Skeletal muscle satellite cell (primary cell): ENCODE results near the gene FOXC1.

Experiments used
- H3K27me3 ChIP-seq: 2 replicates; pipeline ENCODE4 v1.7.0; 2013; ENCODE audit warnings: low read length; ENCODE audit not compliant: control insufficient read depth, insufficient read depth
- H3K36me3 ChIP-seq: 2 replicates; pipeline ENCODE4 v1.7.0; 2013; ENCODE audit warnings: mild to moderate bottlenecking, control low read depth, low read length; ENCODE audit not compliant: insufficient read depth
- H3K4me1 ChIP-seq: 2 replicates; pipeline ENCODE4 v1.7.0; 2013; ENCODE audit warnings: low read length; ENCODE audit not compliant: control insufficient read depth, insufficient read depth
- H3K4me2 ChIP-seq: 2 replicates; pipeline ENCODE4 v1.7.0; 2013; ENCODE audit warnings: mild to moderate bottlenecking, low read length
- H3K4me3 ChIP-seq: 2 replicates; pipeline ENCODE4 v1.7.0; 2013; ENCODE audit warnings: low read length
- H3K9ac ChIP-seq: 2 replicates; pipeline ENCODE4 v1.7.0; 2013; ENCODE audit warnings: mild to moderate bottlenecking, low read depth, low read length, moderate library complexity
- H3K9me3 ChIP-seq: replicated peaks from 2 replicates; pipeline ENCODE4 v1.7.0; 2013; ENCODE audit warnings: mild to moderate bottlenecking, control low read depth, low read length

Gene FOXC1

DNA sequence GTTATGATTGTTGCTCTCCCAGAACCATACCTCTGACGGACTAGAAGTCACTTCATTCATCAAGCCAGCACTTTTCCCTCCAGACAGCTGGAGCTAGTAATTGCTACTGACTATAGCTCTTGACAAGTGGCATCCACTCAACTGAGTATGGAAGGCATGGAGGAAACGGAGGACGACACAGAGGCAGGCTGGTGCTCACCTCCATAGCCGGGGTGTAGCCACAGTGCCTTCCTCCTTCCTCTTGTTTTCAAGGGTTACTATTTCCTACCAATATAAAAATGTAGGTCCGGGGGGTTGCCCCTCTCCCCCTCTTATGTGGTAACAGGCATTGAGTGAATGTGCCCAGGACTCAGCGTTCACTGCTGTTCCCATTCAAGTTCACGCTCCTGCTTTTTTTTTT lies 23.5 kb upstream of the FOXC1 start:
- Histone ChIP-seq H3K4me3 (no peak overlapping the region), H3K4me1 (no peaks in the 10 kb centered on the region), H3K36me3 (no peaks in the 10 kb centered on the region), H3K9me3 (no peaks in the 10 kb centered on the region), H3K4me2 (no peak overlapping the region), H3K9ac (no peak overlapping the region), H3K27me3 (peaks cover 39% of the 10 kb centered on the region)

DNA sequence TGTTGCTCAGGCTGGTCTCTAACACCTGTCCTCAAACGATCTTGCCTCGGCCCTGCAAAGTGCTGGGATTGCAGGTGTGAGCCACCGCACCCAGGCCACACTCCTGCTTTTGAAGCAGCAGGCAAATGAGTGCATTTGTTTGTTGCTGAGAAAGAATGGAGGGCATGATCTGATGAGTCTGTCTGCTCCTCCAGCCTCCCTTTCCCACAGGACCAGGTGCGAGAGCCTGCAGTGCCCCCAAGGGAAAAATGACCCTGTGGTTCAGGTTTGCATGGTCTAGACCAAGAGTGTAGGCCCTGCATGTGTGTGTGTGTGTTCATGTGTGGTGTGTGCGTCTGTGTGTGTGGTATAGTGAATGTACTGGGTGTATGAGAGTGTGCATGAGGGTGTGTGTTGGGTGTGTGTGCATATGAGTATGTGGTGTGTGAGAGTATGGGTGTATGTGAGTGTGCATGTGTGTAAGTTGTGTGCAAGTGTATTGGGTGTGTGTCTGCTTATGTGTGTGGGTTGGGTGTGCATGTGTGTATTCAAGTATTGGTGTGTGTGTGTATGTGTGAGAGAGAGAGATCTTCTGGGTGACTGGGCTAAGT lies 22.8 kb upstream of the FOXC1 start:
- no peak overlapping the region for H3K4me3 ChIP-seq
- peaks cover 42% of the 10 kb centered on the region for H3K27me3 ChIP-seq
- H3K4me2 ChIP-seq, result no peak overlapping the region
- H3K36me3 ChIP-seq, result no peaks in the 10 kb centered on the region
- no peaks in the 10 kb centered on the region for H3K4me1 ChIP-seq
- no peaks in the 10 kb centered on the region for H3K9me3 ChIP-seq
- no peak overlapping the region for H3K9ac ChIP-seq

GRCh38 chr6:1587546-1587945 lies 22.2 kb upstream of the FOXC1 start:
- no peaks in the 10 kb centered on the region for H3K36me3 ChIP-seq
- H3K9me3 ChIP-seq, result no peaks in the 10 kb centered on the region
- no peak overlapping the region for H3K4me3 ChIP-seq
- H3K9ac ChIP-seq, result no peak overlapping the region
- H3K4me2 ChIP-seq, result no peak overlapping the region
- no peaks in the 10 kb centered on the region for H3K4me1 ChIP-seq
- H3K27me3 ChIP-seq, result peaks cover 45% of the 10 kb centered on the region

GRCh38 chr6:1587977-1588376 lies 21.7 kb upstream of the FOXC1 start:
- Histone ChIP-seq H3K4me2 (no peak overlapping the region), H3K36me3 (no peaks in the 10 kb centered on the region), H3K4me3 (no peak overlapping the region), H3K4me1 (no peaks in the 10 kb centered on the region), H3K27me3 (peaks cover 50% of the 10 kb centered on the region), H3K9me3 (no peaks in the 10 kb centered on the region), H3K9ac (no peak overlapping the region)

GRCh38 chr6:1589208-1589607 lies 20.5 kb upstream of the FOXC1 start:
- Histone ChIP-seq H3K9me3 (no peaks in the 10 kb centered on the region), H3K4me3 (no peak overlapping the region), H3K9ac (no peak overlapping the region), H3K4me1 (no peaks in the 10 kb centered on the region), H3K27me3 (peaks cover 60% of the 10 kb centered on the region), H3K36me3 (no peaks in the 10 kb centered on the region), H3K4me2 (no peak overlapping the region)

DNA sequence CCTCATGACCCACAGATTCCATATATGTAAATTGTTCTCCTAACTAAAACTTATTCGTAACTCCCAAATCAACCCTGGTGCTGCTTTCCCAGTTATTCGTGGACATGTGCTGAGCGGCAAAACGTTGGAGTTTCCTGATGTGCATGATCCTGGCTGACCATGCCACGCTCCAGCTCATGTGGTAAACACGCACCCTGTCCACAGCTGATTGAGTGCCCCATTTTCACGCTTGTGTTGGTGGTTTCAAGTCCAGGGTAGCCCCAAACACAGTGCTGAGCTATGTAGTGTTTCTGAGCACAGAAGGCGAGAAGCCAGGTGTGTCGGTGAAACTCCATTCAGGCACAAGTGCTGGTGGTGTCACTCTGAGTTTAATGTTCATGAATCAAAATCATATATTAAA lies 19.1 kb upstream of the FOXC1 start:
- H3K9ac ChIP-seq, result no peak overlapping the region
- no peaks in the 10 kb centered on the region for H3K4me1 ChIP-seq
- H3K27me3 ChIP-seq, result peaks cover 64% of the 10 kb centered on the region
- no peaks in the 10 kb centered on the region for H3K9me3 ChIP-seq
- no peak overlapping the region for H3K4me3 ChIP-seq
- no peaks in the 10 kb centered on the region for H3K36me3 ChIP-seq
- H3K4me2 ChIP-seq, result no peak overlapping the region

- Histone ChIP-seq H3K9me3 (no peaks in the 10 kb centered on the region), H3K36me3 (no peaks in the 10 kb centered on the region), H3K4me3 (no peak overlapping the region), H3K4me2 (no peak overlapping the region), H3K27me3 (peaks cover 65% of the 10 kb centered on the region), H3K9ac (no peak overlapping the region), H3K4me1 (peaks cover 4% of the 10 kb centered on the region)
Measured at GRCh38 chr6:1591243-1591642, 18.5 kb upstream of the FOXC1 start.

DNA sequence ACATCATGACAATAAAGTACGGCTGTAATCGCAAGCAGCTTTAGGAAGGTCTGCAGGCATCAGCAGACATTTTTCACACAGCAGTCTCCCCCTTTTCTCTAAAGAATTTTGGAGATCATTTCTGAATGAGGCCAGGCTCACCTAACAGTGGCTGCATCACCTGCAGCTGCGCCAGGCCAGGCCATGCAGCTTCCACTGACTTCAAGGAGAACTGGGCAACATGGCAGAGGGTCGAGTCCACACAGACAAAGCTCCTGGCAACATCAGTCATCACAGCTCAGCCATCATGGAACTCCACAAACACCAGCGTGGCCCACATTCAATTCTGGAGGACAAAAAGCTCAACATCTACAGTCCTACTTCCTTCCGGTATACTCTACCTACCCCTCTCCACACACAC lies 17.8 kb upstream of the FOXC1 start:
- H3K4me1 ChIP-seq, result peaks cover 4% of the 10 kb centered on the region
- H3K4me2 ChIP-seq, result no peak overlapping the region
- no peaks in the 10 kb centered on the region for H3K9me3 ChIP-seq
- H3K4me3 ChIP-seq, result no peak overlapping the region
- no peaks in the 10 kb centered on the region for H3K36me3 ChIP-seq
- H3K9ac ChIP-seq, result no peak overlapping the region
- peaks cover 65% of the 10 kb centered on the region for H3K27me3 ChIP-seq

DNA sequence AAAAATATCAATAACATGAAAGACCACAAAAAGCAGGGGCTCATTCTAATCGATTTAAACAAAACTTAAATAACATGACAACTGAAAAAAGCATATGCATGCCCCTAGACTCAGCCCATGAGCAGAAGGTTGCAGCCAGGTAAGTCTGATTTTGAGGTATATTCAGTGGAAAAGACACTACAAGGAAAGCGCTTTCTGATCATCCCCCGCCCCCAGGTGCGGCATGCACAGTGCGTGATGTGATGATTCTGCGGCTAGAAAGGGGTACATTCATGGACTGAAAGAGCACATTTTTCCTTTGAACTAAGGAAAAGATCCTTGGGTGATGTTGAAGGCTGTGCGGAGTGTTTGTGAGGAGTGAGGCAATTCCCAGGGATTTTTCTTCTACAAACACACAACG lies 16.9 kb upstream of the FOXC1 start:
- H3K36me3 ChIP-seq, result no peaks in the 10 kb centered on the region
- H3K4me1 ChIP-seq, result peaks cover 4% of the 10 kb centered on the region
- peaks cover 67% of the 10 kb centered on the region for H3K27me3 ChIP-seq
- no peak overlapping the region for H3K4me2 ChIP-seq
- no peaks in the 10 kb centered on the region for H3K9me3 ChIP-seq
- H3K9ac ChIP-seq, result no peak overlapping the region
- H3K4me3 ChIP-seq, result no peak overlapping the region

GRCh38 chr6:1593286-1593957 lies 16.3 kb upstream of the FOXC1 start:
- H3K4me1 ChIP-seq, result peaks cover 4% of the 10 kb centered on the region
- peaks cover 65% of the 10 kb centered on the region for H3K27me3 ChIP-seq
- H3K4me2 ChIP-seq, result no peak overlapping the region
- no peaks in the 10 kb centered on the region for H3K36me3 ChIP-seq
- no peaks in the 10 kb centered on the region for H3K9me3 ChIP-seq
- no peak overlapping the region for H3K4me3 ChIP-seq
- H3K9ac ChIP-seq, result no peak overlapping the region

DNA sequence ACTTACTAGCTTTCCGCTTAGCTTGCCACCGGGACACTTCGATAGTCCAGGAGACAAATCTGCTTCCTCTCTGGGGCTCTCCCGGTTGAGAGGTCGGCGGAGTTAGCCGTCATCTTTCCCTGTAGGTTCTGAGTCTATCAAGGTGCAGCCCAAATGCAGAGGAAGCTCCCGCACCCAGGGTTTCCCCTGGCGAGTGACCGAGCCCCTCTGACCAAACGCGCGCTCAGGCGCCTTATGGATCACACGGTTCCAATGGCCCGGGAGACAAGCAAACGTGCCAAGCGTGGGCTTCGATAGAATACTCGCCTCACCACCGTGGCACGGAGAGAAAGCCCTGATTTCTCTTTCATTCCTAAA lies 15.8 kb upstream of the FOXC1 start:
- Histone ChIP-seq H3K9me3 (no peaks in the 10 kb centered on the region), H3K27me3 (peaks cover 61% of the 10 kb centered on the region), H3K36me3 (no peaks in the 10 kb centered on the region), H3K4me3 (no peak overlapping the region), H3K4me1 (peaks cover 4% of the 10 kb centered on the region), H3K4me2 (no peak overlapping the region), H3K9ac (no peak overlapping the region)

- Histone ChIP-seq H3K4me2 (no peak overlapping the region), H3K27me3 (peaks cover 64% of the 10 kb centered on the region), H3K9me3 (no peaks in the 10 kb centered on the region), H3K4me1 (peaks cover 4% of the 10 kb centered on the region), H3K4me3 (no peak overlapping the region), H3K9ac (no peak overlapping the region), H3K36me3 (no peaks in the 10 kb centered on the region)
Measured at GRCh38 chr6:1594445-1595200, 15.1 kb upstream of the FOXC1 start.
